Gastrocnemius medialis (tissue), 4 donors: ENCODE measurements around the gene GPHN.

Experiments used
- CTCF ChIP-seq, 5 experiments: fragments of 450-650 bp in 3 of 5; fragments of 200-600 bp in 2 of 5; sonication (generic) in 2 of 5; IDR thresholded peaks in 4 of 5; conservative IDR thresholded peaks in 1 of 5; 1 replicate in 4 of 5; 2 replicates in 1 of 5; pipeline ENCODE4 v1.5.1; 2016 to 2019; ENCODE audit warnings: antibody characterized with exemption in 5 of 5, mild to moderate bottlenecking in 3 of 5, moderate library complexity in 3 of 5
- POLR2A ChIP-seq, 2 donors: fragments of 450-650 bp; IDR thresholded peaks; one replicate each; pipeline ENCODE4 v1.6.1; 2017; ENCODE audit warnings: antibody characterized with exemption in 2 of 2, mild to moderate bottlenecking in 2 of 2, moderate library complexity in 2 of 2

GRCh38 chr14:66649498-66649897, 141.6 kb downstream of the GPHN start:
- TF ChIP-seq CTCF (IDR thresholded peaks at IDR 0.05 in 4 of 5, conservative IDR thresholded peaks at IDR 0.05 in 1 of 5) (no peak), POLR2A (IDR thresholded peaks at IDR 0.05) (no peak)
